ENCODE results near the gene TSC1.

TSC1 gene

DNA sequence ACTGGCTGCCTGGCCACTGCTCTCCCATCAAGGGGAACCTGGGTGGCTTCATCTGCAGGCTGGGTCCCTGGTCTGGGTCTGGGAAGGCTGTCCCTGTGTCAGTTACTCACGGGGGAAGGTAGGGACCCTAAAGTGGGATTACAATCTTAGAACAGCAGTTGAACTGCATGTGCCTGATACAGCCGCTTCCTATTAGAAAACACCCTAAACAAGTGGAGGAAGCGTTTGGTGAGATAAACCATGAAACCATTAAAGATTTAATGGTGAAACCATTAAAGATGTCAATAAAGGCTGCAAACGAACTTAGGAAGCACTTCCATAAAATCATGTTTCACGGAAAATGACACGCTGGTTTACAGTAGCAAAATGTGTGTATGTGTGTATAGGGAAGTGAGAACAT lies 31.5 kb upstream of the TSC1 start:
- peaks cover 25% of the 10 kb centered on the region for H3K4me1 ChIP-seq (ENCODE audit: insufficient read depth, low read length, poor library complexity, severe bottlenecking)
- H4K20me1 ChIP-seq (ENCODE audit: insufficient read depth, low read length, poor library complexity, severe bottlenecking): no peaks in the 10 kb centered on the region
- no peak overlapping the region for H3K4me3 ChIP-seq (ENCODE audit: low read length, poor library complexity, severe bottlenecking)
- no peak overlapping the region for H2AFZ ChIP-seq (ENCODE audit: low read length)
- no peaks in the 10 kb centered on the region for H3K36me3 ChIP-seq (ENCODE audit: insufficient read depth, low read length)
- no peak overlapping the region for H3K4me2 ChIP-seq (ENCODE audit: low read depth, low read length, poor library complexity, severe bottlenecking)
- TF ChIP-seq EZH2phosphoT487 (IDR thresholded peaks at IDR 0.05; ENCODE audit: borderline replicate concordance): no peak
- peaks cover 31% of the 10 kb centered on the region for H3K79me2 ChIP-seq (ENCODE audit: insufficient read depth, low read length)
- H3F3A ChIP-seq (ENCODE audit: low read depth): 0 out of 2 replicates have a peak, but pooled peaks cover 8% of the 10 kb centered on the region
- H3K9me3 ChIP-seq (ENCODE audit: insufficient read depth, low read depth, low read length): no peaks in the 10 kb centered on the region
- peaks cover 5% of the 10 kb centered on the region for H3K27me3 ChIP-seq (ENCODE audit: insufficient read depth, low read length, poor library complexity, severe bottlenecking)
- peak overlapping the region; percentile 19 for H3K9ac ChIP-seq (ENCODE audit: low read depth, low read length, poor library complexity, severe bottlenecking)
- H3K9me2 ChIP-seq (replicated peaks; ENCODE audit: low read depth, low read length): no peaks in the 10 kb centered on the region

DNA sequence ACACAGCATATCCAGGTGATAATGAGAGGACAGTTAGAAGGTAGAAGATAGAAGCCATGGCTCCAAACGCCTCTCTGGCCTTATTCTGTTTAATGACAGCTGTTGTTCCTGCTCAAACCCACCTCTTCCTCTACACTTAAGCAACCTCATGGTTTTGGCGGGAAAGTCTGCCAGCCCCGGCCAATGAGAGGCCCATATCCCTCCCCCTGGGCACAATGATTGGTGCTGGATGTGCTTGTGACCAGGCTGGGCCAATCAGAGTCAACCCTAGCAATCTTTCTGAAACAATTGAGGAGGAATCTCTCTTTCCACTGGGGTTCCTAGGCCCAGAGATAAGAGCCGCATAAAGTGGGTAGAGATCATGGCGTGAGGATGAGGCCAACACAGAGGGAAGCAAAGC lies 29.3 kb upstream of the TSC1 start:
- H3K9ac ChIP-seq (ENCODE audit: low read depth, low read length, poor library complexity, severe bottlenecking): no peak overlapping the region
- peaks cover 31% of the 10 kb centered on the region for H3K4me1 ChIP-seq (ENCODE audit: insufficient read depth, low read length, poor library complexity, severe bottlenecking)
- no peaks in the 10 kb centered on the region for H4K20me1 ChIP-seq (ENCODE audit: insufficient read depth, low read length, poor library complexity, severe bottlenecking)
- no peak overlapping the region for H3K4me2 ChIP-seq (ENCODE audit: low read depth, low read length, poor library complexity, severe bottlenecking)
- no peak for TF ChIP-seq EZH2phosphoT487 (IDR thresholded peaks at IDR 0.05; ENCODE audit: borderline replicate concordance)
- TF ChIP-seq, protein P1, sequence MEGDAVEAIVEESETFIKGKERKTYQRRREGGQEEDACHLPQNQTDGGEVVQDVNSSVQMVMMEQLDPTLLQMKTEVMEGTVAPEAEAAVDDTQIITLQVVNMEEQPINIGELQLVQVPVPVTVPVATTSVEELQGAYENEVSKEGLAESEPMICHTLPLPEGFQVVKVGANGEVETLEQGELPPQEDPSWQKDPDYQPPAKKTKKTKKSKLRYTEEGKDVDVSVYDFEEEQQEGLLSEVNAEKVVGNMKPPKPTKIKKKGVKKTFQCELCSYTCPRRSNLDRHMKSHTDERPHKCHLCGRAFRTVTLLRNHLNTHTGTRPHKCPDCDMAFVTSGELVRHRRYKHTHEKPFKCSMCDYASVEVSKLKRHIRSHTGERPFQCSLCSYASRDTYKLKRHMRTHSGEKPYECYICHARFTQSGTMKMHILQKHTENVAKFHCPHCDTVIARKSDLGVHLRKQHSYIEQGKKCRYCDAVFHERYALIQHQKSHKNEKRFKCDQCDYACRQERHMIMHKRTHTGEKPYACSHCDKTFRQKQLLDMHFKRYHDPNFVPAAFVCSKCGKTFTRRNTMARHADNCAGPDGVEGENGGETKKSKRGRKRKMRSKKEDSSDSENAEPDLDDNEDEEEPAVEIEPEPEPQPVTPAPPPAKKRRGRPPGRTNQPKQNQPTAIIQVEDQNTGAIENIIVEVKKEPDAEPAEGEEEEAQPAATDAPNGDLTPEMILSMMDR (conservative IDR thresholded peaks at IDR 0.05; ENCODE audit: low read length): no peak
- H3K9me2 ChIP-seq (replicated peaks; ENCODE audit: low read depth, low read length): no peaks in the 10 kb centered on the region
- no peak overlapping the region for H2AFZ ChIP-seq (ENCODE audit: low read length)
- H3K4me3 ChIP-seq (ENCODE audit: low read length, poor library complexity, severe bottlenecking): no peak overlapping the region
- no peaks in the 10 kb centered on the region for H3K27me3 ChIP-seq (ENCODE audit: insufficient read depth, low read length, poor library complexity, severe bottlenecking)
- H3F3A ChIP-seq (ENCODE audit: low read depth): 0 out of 2 replicates have a peak, but pooled peaks cover 8% of the 10 kb centered on the region
- H3K36me3 ChIP-seq (ENCODE audit: insufficient read depth, low read length): no peaks in the 10 kb centered on the region
- peaks cover 9% of the 10 kb centered on the region for H3K79me2 ChIP-seq (ENCODE audit: insufficient read depth, low read length)
- no peaks in the 10 kb centered on the region for H3K9me3 ChIP-seq (ENCODE audit: insufficient read depth, low read depth, low read length)

- Histone ChIP-seq H3K4me2 (ENCODE audit: low read depth, low read length, poor library complexity, severe bottlenecking) (peak overlapping the region; percentile 21), H3K27me3 (ENCODE audit: insufficient read depth, low read length, poor library complexity, severe bottlenecking) (no peaks in the 10 kb centered on the region)
- no peak for TF ChIP-seq EZH2phosphoT487 (IDR thresholded peaks at IDR 0.05; ENCODE audit: borderline replicate concordance)
- TF ChIP-seq, protein P1 (conservative IDR thresholded peaks at IDR 0.05; ENCODE audit: low read length): no peak
Observed at GRCh38 chr9:132973166-132973565, 28.8 kb upstream of the TSC1 start.

More at GRCh38 chr9:132973166-132973565, 28.8 kb upstream of the TSC1 start:
- peaks cover 28% of the 10 kb centered on the region for H3K4me1 ChIP-seq (ENCODE audit: insufficient read depth, low read length, poor library complexity, severe bottlenecking)
- no peaks in the 10 kb centered on the region for H3K9me3 ChIP-seq (ENCODE audit: insufficient read depth, low read depth, low read length)
- H2AFZ ChIP-seq (ENCODE audit: low read length): no peak overlapping the region
- 0 out of 2 replicates have a peak, but pooled peaks cover 5% of the 10 kb centered on the region for H3F3A ChIP-seq (ENCODE audit: low read depth)
- no peaks in the 10 kb centered on the region for H4K20me1 ChIP-seq (ENCODE audit: insufficient read depth, low read length, poor library complexity, severe bottlenecking)
- no peak overlapping the region for H3K4me3 ChIP-seq (ENCODE audit: low read length, poor library complexity, severe bottlenecking)
- H3K79me2 ChIP-seq (ENCODE audit: insufficient read depth, low read length): peaks cover 3% of the 10 kb centered on the region
- H3K9ac ChIP-seq (ENCODE audit: low read depth, low read length, poor library complexity, severe bottlenecking): no peak overlapping the region
- no peaks in the 10 kb centered on the region for H3K36me3 ChIP-seq (ENCODE audit: insufficient read depth, low read length)
- H3K9me2 ChIP-seq (replicated peaks; ENCODE audit: low read depth, low read length): no peaks in the 10 kb centered on the region
